H1 (cell line): ENCODE data around the gene SLC8B1. TPM values are rescaled to one million over a fixed set of nuclear protein-coding genes. Genes with fewer than 3 reads are reported as not detected.

ENCODE experiments used
- CTCF ChIA-PET: fragments of 300-600 bp; sonication (Branson Sonifier 250); formaldehyde crosslinking; loops from one replicate; lab custom pipeline; 2021; ENCODE audit not compliant: partially characterized antibody; lab: Charles Lee
- POLR2A ChIA-PET: fragments of 300-600 bp; sonication (Branson Sonifier 250); formaldehyde crosslinking; loops from one replicate; lab custom pipeline; 2021; ENCODE audit warnings: inconsistent platforms; ENCODE audit not compliant: partially characterized antibody; lab: Charles Lee
- DNase-seq, 2 experiments: peaks; one replicate each; pipeline versions ENCODE4 v3.0.0 to v3.0.0-alpha.2; 2010 to 2022; ENCODE audit warnings: low spot score in 2 of 2, low read depth in 1 of 2, mixed read lengths in 1 of 2
- FAIRE-seq: peaks from 2 replicates; lab custom pipeline; 2011; peaks lifted over from hg19 to GRCh38; lab: Jason Lieb, UNC
- H2AFZ ChIP-seq: 2 replicates; pipeline ENCODE4 v1.8.1; 2012; ENCODE audit warnings: low read length, inconsistent platforms
- H2AK5ac ChIP-seq: 2 replicates; pipeline ENCODE4 v1.6.1; 2013; ENCODE audit warnings: low read depth, low read length
- H2BK120ac ChIP-seq: replicated peaks from 2 replicates; pipeline ENCODE3; 2013; ENCODE audit warnings: low read depth, low read length, inconsistent platforms
- H2BK12ac ChIP-seq: 2 replicates; pipeline ENCODE4 v1.6.1; 2013; ENCODE audit warnings: low read depth, low read length
- H2BK15ac ChIP-seq: 2 replicates; pipeline ENCODE4 v1.6.1; 2013; ENCODE audit warnings: low read length
- H2BK20ac ChIP-seq: 2 replicates; pipeline ENCODE4 v1.6.1; 2013; ENCODE audit warnings: low read length
- H2BK5ac ChIP-seq: 2 replicates; pipeline ENCODE4 v1.6.1; 2013; ENCODE audit warnings: low read depth, low read length
- H3K14ac ChIP-seq: 2 replicates; pipeline ENCODE4 v1.6.1; 2013; ENCODE audit warnings: inconsistent platforms; ENCODE audit not compliant: insufficient read length
- H3K18ac ChIP-seq: 2 replicates; pipeline ENCODE4 v1.6.1; 2013; ENCODE audit warnings: low read length; ENCODE audit errors: extremely low read depth
- H3K23ac ChIP-seq: 2 replicates; pipeline ENCODE4 v1.6.1; 2013; ENCODE audit warnings: inconsistent platforms; ENCODE audit not compliant: insufficient read length
- H3K23me2 ChIP-seq: 2 replicates; pipeline ENCODE4 v1.6.1; 2013; ENCODE audit warnings: low read depth, low read length
- H3K27ac ChIP-seq: 2 replicates; pipeline ENCODE4 v1.6.1; 2011; ENCODE audit warnings: low read depth, low read length, inconsistent platforms
- H3K27me3 ChIP-seq, 4 experiments: replicated peaks in 1 of 4; 1 replicate in 1 of 4; 2 replicates in 3 of 4; pipeline versions ENCODE4 v1.6.1 to v1.8.1; 2011 to 2013; ENCODE audit warnings: low read length in 3 of 4, mild to moderate bottlenecking in 3 of 4, inconsistent platforms in 2 of 4, mixed read lengths in 2 of 4, moderate library complexity in 1 of 4; ENCODE audit not compliant: control insufficient read depth in 3 of 4, insufficient read depth in 3 of 4; ENCODE audit errors: extremely low read depth in 1 of 4
- H3K36me3 ChIP-seq, 4 experiments: 2 replicates each; pipeline versions ENCODE4 v1.6.1 to v1.8.1; 2011 to 2013; ENCODE audit warnings: mild to moderate bottlenecking in 4 of 4, low read length in 3 of 4, moderate library complexity in 2 of 4, control low read depth in 1 of 4, inconsistent platforms in 1 of 4; ENCODE audit not compliant: insufficient read depth in 4 of 4, control insufficient read depth in 2 of 4
- H3K4ac ChIP-seq: replicated peaks from 2 replicates; pipeline ENCODE3; 2013; ENCODE audit warnings: low read length, low read depth, mixed read lengths, inconsistent platforms; ENCODE audit not compliant: insufficient read length
- H3K4me1 ChIP-seq, 4 experiments: replicated peaks in 1 of 4; 1 replicate in 1 of 4; 2 replicates in 3 of 4; pipeline versions ENCODE4 v1.6.1 to v1.8.1; 2011 to 2013; ENCODE audit warnings: low read length in 3 of 4, inconsistent platforms in 2 of 4, mixed read lengths in 1 of 4; ENCODE audit not compliant: insufficient read depth in 4 of 4, control insufficient read depth in 3 of 4
- H3K4me2 ChIP-seq, 2 experiments: 2 replicates each; pipeline versions ENCODE4 v1.6.1 to v1.8.1; 2011 to 2013; ENCODE audit warnings: low read depth in 2 of 2, low read length in 2 of 2, control low read depth in 1 of 2, inconsistent platforms in 1 of 2, mild to moderate bottlenecking in 1 of 2; ENCODE audit not compliant: insufficient read depth in 1 of 2
- H3K4me3 ChIP-seq, 4 experiments: fragments of 200-600, 300-600 bp in 1 of 4; sonication (generic), shearing (Covaris generic), sonication (Bioruptor Twin) in 1 of 4; 2 replicates each; pipeline versions ENCODE4 v1.5.1 to v1.8.1; 2011 to 2016; ENCODE audit warnings: low read length in 4 of 4, low read depth in 3 of 4, control low read depth in 2 of 4, inconsistent platforms in 2 of 4, mild to moderate bottlenecking in 2 of 4, mixed read lengths in 1 of 4, moderate library complexity in 1 of 4; ENCODE audit not compliant: insufficient read depth in 2 of 4; ENCODE audit errors: extremely low read depth in 1 of 4
- H3K56ac ChIP-seq: replicated peaks from 2 replicates; pipeline ENCODE3; 2013; ENCODE audit warnings: low read depth, mild to moderate bottlenecking, mixed read lengths, low read length, inconsistent platforms; ENCODE audit not compliant: insufficient read length
- H3K79me1 ChIP-seq: 2 replicates; pipeline ENCODE4 v1.6.1; 2013; ENCODE audit warnings: low read depth, low read length, control low read depth
- H3K79me2 ChIP-seq, 2 experiments: 2 replicates each; pipeline versions ENCODE4 v1.6.1 to v1.8.1; 2012 to 2013; ENCODE audit warnings: low read length in 2 of 2, mild to moderate bottlenecking in 2 of 2, inconsistent platforms in 1 of 2; ENCODE audit not compliant: insufficient read depth in 2 of 2, control insufficient read depth in 1 of 2
- H3K9ac ChIP-seq, 4 experiments: replicated peaks in 1 of 4; 1 replicate in 1 of 4; 2 replicates in 3 of 4; pipeline versions ENCODE4 v1.6.1 to v1.8.1; 2011 to 2013; ENCODE audit warnings: low read depth in 3 of 4, low read length in 3 of 4, control low read depth in 2 of 4, mild to moderate bottlenecking in 2 of 4, moderate library complexity in 2 of 4, inconsistent platforms in 1 of 4; ENCODE audit errors: extremely low read depth in 1 of 4
- H3K9me3 ChIP-seq, 2 experiments: 2 replicates each; pipeline versions ENCODE4 v1.6.1 to v1.8.1; 2012 to 2013; ENCODE audit warnings: mild to moderate bottlenecking in 2 of 2, moderate library complexity in 2 of 2, control low read depth in 1 of 2, inconsistent platforms in 1 of 2, low read depth in 1 of 2, low read length in 1 of 2, mixed read lengths in 1 of 2; ENCODE audit not compliant: insufficient read depth in 2 of 2
- H4K20me1 ChIP-seq, 2 experiments: replicated peaks in 1 of 2; 2 replicates each; pipeline versions ENCODE3 to v1.8.1; 2011 to 2013; ENCODE audit warnings: inconsistent platforms in 2 of 2, low read length in 2 of 2, mild to moderate bottlenecking in 1 of 2; ENCODE audit not compliant: insufficient read depth in 2 of 2, control insufficient read depth in 1 of 2
- H4K5ac ChIP-seq: 2 replicates; pipeline ENCODE4 v1.6.1; 2013; ENCODE audit warnings: low read length, low read depth, mixed read lengths, inconsistent platforms; ENCODE audit not compliant: insufficient read length
- H4K8ac ChIP-seq: 2 replicates; pipeline ENCODE4 v1.8.0; 2013; ENCODE audit warnings: mild to moderate bottlenecking, moderate library complexity, low read length, inconsistent platforms; ENCODE audit not compliant: insufficient read depth; ENCODE audit errors: extremely low read depth
- H4K91ac ChIP-seq: replicated peaks from 2 replicates; pipeline ENCODE3; 2013; ENCODE audit warnings: low read length, mixed read lengths, inconsistent platforms; ENCODE audit not compliant: insufficient read length
- BACH1 ChIP-seq: IDR thresholded peaks from 2 replicates; pipeline ENCODE4 v1.6.1; 2012; ENCODE audit warnings: low read length, improper control_type of control experiment
- BCL11A ChIP-seq, 2 experiments: IDR thresholded peaks; one replicate each; pipeline ENCODE4 v1.6.1; 2011; ENCODE audit warnings: low read depth in 2 of 2, low read length in 2 of 2, mild to moderate bottlenecking in 2 of 2
- CREB1 ChIP-seq: IDR thresholded peaks from 2 replicates; pipeline ENCODE4 v1.6.1; 2012; ENCODE audit warnings: inconsistent platforms
- E2F6 ChIP-seq: IDR thresholded peaks from 2 replicates; pipeline ENCODE4 v1.6.1; 2012; ENCODE audit warnings: inconsistent platforms
- EZH2 ChIP-seq: fragments of 200-600 bp; sonication (generic); IDR thresholded peaks from 2 replicates; pipeline ENCODE4 v1.7.1; 2012; ENCODE audit warnings: low read depth, mild to moderate bottlenecking, moderate library complexity, low read length, inconsistent platforms; ENCODE audit not compliant: severe bottlenecking
- POU5F1 ChIP-seq: IDR thresholded peaks from 2 replicates; pipeline ENCODE4 v1.6.1; 2011; ENCODE audit warnings: low read depth, mild to moderate bottlenecking, low read length, moderate library complexity
- RXRA ChIP-seq: IDR thresholded peaks from 2 replicates; pipeline ENCODE4 v1.6.1; 2011; ENCODE audit warnings: low read depth, mild to moderate bottlenecking, low read length, moderate library complexity; ENCODE audit not compliant: insufficient read depth
- SP4 ChIP-seq: IDR thresholded peaks from 2 replicates; pipeline ENCODE4 v1.6.1; 2012; ENCODE audit warnings: low read length, inconsistent platforms
- USF2 ChIP-seq: IDR thresholded peaks from 2 replicates; pipeline ENCODE4 v1.6.1; 2011; ENCODE audit warnings: low read length, improper control_type of control experiment
- YY1 ChIP-seq: IDR thresholded peaks from 2 replicates; pipeline ENCODE4 v1.6.1; 2011; ENCODE audit warnings: low read depth, mild to moderate bottlenecking, low read length
- ZNF274 ChIP-seq: IDR thresholded peaks from 2 replicates; pipeline ENCODE4 v1.7.0; 2012; ENCODE audit warnings: low read length, borderline replicate concordance; ENCODE audit errors: extremely low read depth
- WGBS, 2 experiments: shearing (Covaris generic) in 1 of 2; methylation state at CpG; one replicate each; pipeline versions ENCODE4 v1.1.6 to v1.1.7; 2013 to 2015; ENCODE audit warnings: low lambda C conversion rate in 2 of 2, mixed read lengths in 2 of 2, inconsistent platforms in 1 of 2, low coverage in 1 of 2, missing lambda C conversion rate in 1 of 2; ENCODE audit not compliant: insufficient replicate concordance in 2 of 2, insufficient coverage in 1 of 2, insufficient read length in 1 of 2; ENCODE audit errors: extremely low coverage in 1 of 2, missing lambda C conversion rate in 1 of 2; 5-methylcytosine and 5-hydroxymethylcytosine counted together
- polyA plus RNA-seq, 7 experiments: library from polyadenylated mRNA; depleted of rRNA in 3 of 7; stranded (reverse) in 5 of 7; unstranded in 2 of 7; fragments of >200 nt in 5 of 7; fragments of 200-250 nt in 2 of 7; gene quantifications; 1 replicate in 5 of 7; 2 replicates in 1 of 7; 4 replicates in 1 of 7; pipeline versions ENCODE4 v1.2.1 to v1.2.3, GENCODE V29; 2011 to 2013; ENCODE audit warnings: missing spikeins in 2 of 7, mixed read lengths in 2 of 7
- total RNA-seq: library from RNA; stranded (reverse); fragmentation: NEBNext Ultra II Directional; extraction: Animal tissue kit (Norgen Biotek cat#: 25700); gene quantifications from 2 replicates; pipeline ENCODE4 v1.2.1, GENCODE V29; 2021

The SLC8B1 gene
- total and polyA plus RNA-seq, 2 of the 8 experiments (the other 6 are each of a cell fraction or from before 2014, with no cell fraction given), result 11.2 to 19.1 TPM

- H3K23ac ChIP-seq, result no peak overlapping the region
- H3K4me2 ChIP-seq, result no peak overlapping the region
- H3K27ac ChIP-seq, result no peak overlapping the region
- no peak overlapping the region for H2BK20ac ChIP-seq
- H2BK5ac ChIP-seq, result no peak overlapping the region
- no peak for DNase-seq
- no peak overlapping the region for H4K5ac ChIP-seq
- H3K56ac ChIP-seq, result no peak overlapping the region
- H2BK12ac ChIP-seq, result no peak overlapping the region
- H4K8ac ChIP-seq, result no peak overlapping the region
- no peak overlapping the region for H2BK15ac ChIP-seq
- H3K4ac ChIP-seq, result no peak overlapping the region
- H3K18ac ChIP-seq, result no peak overlapping the region
- no peak overlapping the region for H4K91ac ChIP-seq
- H3K27me3 ChIP-seq, result no peaks in the 10 kb centered on the region
- no peaks in the 10 kb centered on the region; a peak in 1 of 8 replicates for H3K36me3 ChIP-seq
- ChIA-PET POLR2A (interaction anchor here (0.8 kb wide), 1 partner anchor 130 kb away, joined by 3 read pairs; no protein-coding TSS in a partner anchor), CTCF (interaction anchor here (1.0 to 1.9 kb wide), 2 partner anchors 58 to 95 kb away, joined by 3 to 7 read pairs; no protein-coding TSS in a partner anchor)
- H2BK120ac ChIP-seq, result no peak overlapping the region
- no peak overlapping the region for H2AK5ac ChIP-seq
- H3K14ac ChIP-seq, result no peak overlapping the region
- H3K4me1 ChIP-seq, result no peaks in the 10 kb centered on the region
- H3K4me3 ChIP-seq, result no peak overlapping the region
- no peak overlapping the region for H3K9ac ChIP-seq
- 77% methylated on average over 4 of the region's 4 CpGs; no CpG with 5 or more reads in 1 of the 2 experiments for WGBS, 2 experiments
- H3K23me2 ChIP-seq, result no peaks in the 10 kb centered on the region
- no peak overlapping the region for H2AFZ ChIP-seq
- no peak for FAIRE-seq
- no peaks in the 10 kb centered on the region for H3K9me3 ChIP-seq
- H4K20me1 ChIP-seq, result peaks cover 2 to 3% of the 10 kb centered on the region in 2 experiments
- no peaks in the 10 kb centered on the region for H3K79me2 ChIP-seq
- H3K79me1 ChIP-seq, result peaks cover 5% of the 10 kb centered on the region
- TF ChIP-seq BCL11A (IDR thresholded peaks at IDR 0.05; ENCODE audit: low read depth in 2 of 2, low read length in 2 of 2) (no peak), E2F6 (no peak), YY1 (no peak), CREB1 (no peak), EZH2 (no peak), POU5F1 (no peak), ZNF274 (no peak), BACH1 (no peak), RXRA (no peak), SP4 (no peak), USF2 (no peak)
Measured at GRCh38 chr12:113366827-113367226, 31.9 kb upstream of the SLC8B1 start.
